Endothelial cell of umbilical vein (primary cell): ENCODE data around the gene SLC1A3. TPM values are rescaled to one million over a fixed set of nuclear protein-coding genes. Genes with fewer than 3 reads are reported as not detected.

Source experiments
- BruUV-seq: library from RNA; stranded (reverse); fragments of 400-500 nt; replicated peaks from 2 replicates; lab custom pipeline; 2021; lab: Mats Ljungman, UMichigan
- CTCF ChIA-PET: fragments of 300-600, 350-600 bp; sonication (Branson Sonifier 250); formaldehyde crosslinking; loops from one replicate; lab custom pipeline; 2021; ENCODE audit warnings: antibody characterized with exemption, inconsistent platforms; lab: Charles Lee
- POLR2A ChIA-PET: fragments of 300-600, 350-600 bp; sonication (Branson Sonifier 250); formaldehyde crosslinking; loops from one replicate; lab custom pipeline; 2021; ENCODE audit warnings: antibody characterized with exemption, inconsistent platforms; lab: Charles Lee
- DNase-seq: peaks from one replicate; pipeline ENCODE4 v3.0.0-alpha.2; 2011; ENCODE audit warnings: low read depth, low spot score
- FAIRE-seq: peaks from 2 replicates; lab custom pipeline; 2011; peaks lifted over from hg19 to GRCh38; lab: Jason Lieb, UNC
- H2AFZ ChIP-seq: 2 replicates; pipeline ENCODE4 v1.6.0; 2012; ENCODE audit warnings: low read depth, low read length, control low read depth, inconsistent platforms
- H3K27ac ChIP-seq: 2 replicates; pipeline ENCODE4 v1.5.1; 2011; ENCODE audit warnings: low read depth, mild to moderate bottlenecking, control low read depth, low read length, moderate library complexity; ENCODE audit not compliant: insufficient read depth
- H3K27me3 ChIP-seq, 2 experiments: 2 replicates each; pipeline versions ENCODE4 v1.6.0 to v1.6.1; 2011; ENCODE audit warnings: low read length in 2 of 2, mixed read lengths in 1 of 2; ENCODE audit not compliant: control insufficient read depth in 2 of 2, insufficient read depth in 2 of 2
- H3K36me3 ChIP-seq, 2 experiments: 2 replicates in 1 of 2; 3 replicates in 1 of 2; pipeline ENCODE4 v1.5.1; 2011; ENCODE audit warnings: low read length in 2 of 2, mild to moderate bottlenecking in 1 of 2, moderate library complexity in 1 of 2; ENCODE audit not compliant: control insufficient read depth in 2 of 2, insufficient read depth in 2 of 2; ENCODE audit errors: extremely low read depth in 1 of 2
- H3K4me1 ChIP-seq: 3 replicates; pipeline ENCODE4 v1.5.1; 2011; ENCODE audit warnings: mild to moderate bottlenecking, low read length; ENCODE audit not compliant: control insufficient read depth, insufficient read depth; ENCODE audit errors: extremely low read depth
- H3K4me2 ChIP-seq: 2 replicates; pipeline ENCODE4 v1.6.1; 2011; ENCODE audit warnings: low read length, control low read depth, mixed read lengths; ENCODE audit not compliant: insufficient read depth
- H3K4me3 ChIP-seq, 3 experiments: fragments of 200-600 bp in 1 of 3; sonication (generic), shearing (Covaris generic) in 1 of 3; replicated peaks in 1 of 3; 2 replicates each; pipeline ENCODE4 v1.5.1; 2011 to 2016; ENCODE audit warnings: control low read depth in 3 of 3, low read length in 3 of 3, mild to moderate bottlenecking in 2 of 3, inconsistent platforms in 1 of 3, low read depth in 1 of 3, moderate library complexity in 1 of 3; ENCODE audit not compliant: insufficient read depth in 1 of 3
- H3K79me2 ChIP-seq: 2 replicates; pipeline ENCODE4 v1.6.0; 2012; ENCODE audit warnings: low read length, inconsistent platforms; ENCODE audit not compliant: control insufficient read depth, insufficient read depth
- H3K9ac ChIP-seq: replicated peaks from 2 replicates; pipeline ENCODE3; 2011; ENCODE audit warnings: low read length, control low read depth; ENCODE audit not compliant: insufficient read depth; ENCODE audit errors: extremely low read depth
- H3K9me1 ChIP-seq: replicated peaks from 3 replicates; pipeline ENCODE4 v1.6.0; 2011; ENCODE audit warnings: mild to moderate bottlenecking, low read length; ENCODE audit not compliant: control insufficient read depth, insufficient read depth; ENCODE audit errors: extremely low read depth
- H3K9me3 ChIP-seq: replicated peaks from 2 replicates; pipeline ENCODE4 v1.5.1; 2012; ENCODE audit warnings: low read length, inconsistent platforms; ENCODE audit not compliant: control insufficient read depth, insufficient read depth
- H4K20me1 ChIP-seq: replicated peaks from 2 replicates; pipeline ENCODE3; 2011; ENCODE audit warnings: mild to moderate bottlenecking, low read length; ENCODE audit not compliant: control insufficient read depth, insufficient read depth; ENCODE audit errors: extremely low read depth
- EZH2 ChIP-seq: IDR thresholded peaks from 2 replicates; pipeline ENCODE4 v1.6.1; 2012; ENCODE audit warnings: borderline replicate concordance, low read depth, mild to moderate bottlenecking, moderate library complexity, low read length, inconsistent platforms; ENCODE audit not compliant: severe bottlenecking
- FOS ChIP-seq: IDR thresholded peaks from 2 replicates; pipeline ENCODE4 v1.6.1; 2011; ENCODE audit warnings: mild to moderate bottlenecking, low read length, moderate library complexity, borderline replicate concordance; ENCODE audit not compliant: insufficient read depth
- GATA2 ChIP-seq: IDR thresholded peaks from 2 replicates; pipeline ENCODE4 v1.7.0; 2011; ENCODE audit warnings: low read depth, mild to moderate bottlenecking, moderate library complexity, mixed read lengths, low read length; ENCODE audit not compliant: insufficient read length, insufficient read depth
- JUN ChIP-seq: IDR thresholded peaks from 2 replicates; pipeline ENCODE4 v1.6.1; 2011; ENCODE audit warnings: borderline replicate concordance, low read depth; ENCODE audit not compliant: insufficient read length, insufficient read depth
- MAX ChIP-seq: IDR thresholded peaks from 2 replicates; pipeline ENCODE4 v1.6.1; 2011; ENCODE audit not compliant: insufficient read depth, insufficient read length
- MYC ChIP-seq: IDR thresholded peaks from one replicate; pipeline ENCODE4 v1.6.1; 2011; ENCODE audit warnings: mild to moderate bottlenecking, low read depth, low read length
- POLR2A ChIP-seq: IDR thresholded peaks from 2 replicates; pipeline ENCODE4 v1.6.1; 2012; ENCODE audit warnings: low read depth, mild to moderate bottlenecking, control low read depth, low read length
- POLR2AphosphoS5 ChIP-seq: IDR thresholded peaks from 2 replicates; pipeline ENCODE4 v1.6.1; 2012; ENCODE audit warnings: low read depth, mild to moderate bottlenecking, control low read depth, low read length, moderate library complexity; ENCODE audit not compliant: insufficient read depth
- dilution Hi-C: fragments of 300-500 bp; cut with MboI; formaldehyde crosslinking; loops from one replicate; pipeline ENCODE4 v1.15.0; 2019; ENCODE audit warnings: low sequenced_read_pairs; ENCODE audit not compliant: extremely low pct_ligation_motif_present
- intact Hi-C: fragments of 100-400 bp; cut with micrococcal nuclease; formaldehyde crosslinking; loops from one replicate; pipeline ENCODE4 v1.10.0; 2022
- polyA plus RNA-seq, 4 experiments: library from polyadenylated mRNA; depleted of rRNA in 3 of 4; stranded (reverse) in 3 of 4; unstranded in 1 of 4; fragments of >200 nt; gene quantifications; 2 replicates each; pipeline versions ENCODE4 v1.2.1 to v1.2.3, GENCODE V29; 2011 to 2012; ENCODE audit warnings: missing spikeins in 1 of 4
- total RNA-seq: library from RNA; stranded (reverse); gene quantifications from 2 replicates; pipeline ENCODE4 v1.2.3, GENCODE V29; 2021

SLC1A3 gene
- total and polyA plus RNA-seq, 2 donors (not counting 3 experiments of a cell fraction or from before 2014, with no cell fraction given) = 0.36 TPM; not detected in 1

GRCh38 chr5:36720688-36721087 lies 114.3 kb downstream of the SLC1A3 start:
- ChIA-PET CTCF (interaction anchor here (2.0 kb wide), 1 partner anchor 9 kb away, joined by 7 read pairs; no protein-coding TSS in a partner anchor), POLR2A (no interaction called here)
- no peaks in the 10 kb centered on the region for H3K79me2 ChIP-seq
- no peaks in the 10 kb centered on the region for H3K9me1 ChIP-seq
- FAIRE-seq (no peak), DNase-seq (no peak)
- H3K4me3 ChIP-seq = no peak overlapping the region
- intact Hi-C loops = no loop called here
- H3K4me1 ChIP-seq = no peaks in the 10 kb centered on the region
- H3K9me3 ChIP-seq = no peaks in the 10 kb centered on the region
- H3K27ac ChIP-seq = no peak overlapping the region
- no peak overlapping the region for H3K9ac ChIP-seq
- H2AFZ ChIP-seq = no peak overlapping the region
- no peak for TF ChIP-seq GATA2
- no peak for TF ChIP-seq POLR2AphosphoS5
- no peak for TF ChIP-seq JUN
- no peak for TF ChIP-seq EZH2
- no peak for TF ChIP-seq MYC
- no peak for TF ChIP-seq FOS
- no peak for TF ChIP-seq MAX
- no TSS peak for BruUV-seq
- H3K27me3 ChIP-seq = peaks cover 0 to 7% of the 10 kb centered on the region in 2 experiments
- H3K4me2 ChIP-seq = no peak overlapping the region
- H4K20me1 ChIP-seq = no peaks in the 10 kb centered on the region
- H3K36me3 ChIP-seq = no peaks in the 10 kb centered on the region
- dilution Hi-C loops = no loop called here

GRCh38 chr5:36721664-36722235 lies 115.3 kb downstream of the SLC1A3 start:
- dilution Hi-C loops = no loop called here
- Histone ChIP-seq H3K9me1 (no peaks in the 10 kb centered on the region), H3K4me3 (no peak overlapping the region), H3K27ac (no peak overlapping the region), H3K4me2 (no peak overlapping the region), H3K9ac (no peak overlapping the region), H3K9me3 (no peaks in the 10 kb centered on the region), H3K79me2 (no peaks in the 10 kb centered on the region), H3K36me3 (no peaks in the 10 kb centered on the region), H3K27me3 (peaks cover 0 to 7% of the 10 kb centered on the region in 2 experiments), H4K20me1 (no peaks in the 10 kb centered on the region), H3K4me1 (no peaks in the 10 kb centered on the region), H2AFZ (no peak overlapping the region)
- intact Hi-C loops = no loop called here
- TF ChIP-seq POLR2A (no peak), MAX (no peak), EZH2 (no peak), JUN (no peak), POLR2AphosphoS5 (no peak)
- BruUV-seq = no TSS peak
- no peak for FAIRE-seq
- ChIA-PET CTCF (interaction anchor here (1.5 to 2.0 kb wide), 2 partner anchors 8 to 21 kb away, joined by 3 to 7 read pairs; no protein-coding TSS in a partner anchor), POLR2A (no interaction called here)
- DNase-seq = no peak
